Hippocampal formation (tissue), 2 donors: ENCODE measurements around the gene DLGAP4.
"Not testable (repeated sequence)": the region's sequence is repeated elsewhere in the genome, so short reads cannot be mapped to it uniquely, and the experiment has no call there.

Experiments
- DNase-seq, 2 donors: peaks; one replicate each; lab custom pipeline; 2025; lab: John Stamatoyannopoulos, UW

DLGAP4 gene

GRCh38 chr20:36541227-36541767 is 235.2 kb downstream of the DLGAP4 start, which contains the start of gene MYL9:
Gene MYL9, plus strand, starts transcription at chr20:36541519. Its CDS starts 3,366 bp downstream, at chr20:36544885.
- no peak for DNase-seq

- DNase-seq, result no peak
These were observed 235.8 kb downstream of the DLGAP4 start for GRCh38 chr20:36541768-36542488.

GRCh38 chr20:36542516-36543183 is 236.5 kb downstream of the DLGAP4 start:
- no peak for DNase-seq

- DNase-seq, result no peak
These were observed 237.3 kb downstream of the DLGAP4 start for GRCh38 chr20:36543184-36544133.

GRCh38 chr20:36544134-36545018 is 238.2 kb downstream of the DLGAP4 start:
- no peak for DNase-seq

GRCh38 chr20:36546111-36546736 is 240.1 kb downstream of the DLGAP4 start:
- no peak for DNase-seq

- no peak for DNase-seq
These were observed 241.3 kb downstream of the DLGAP4 start for GRCh38 chr20:36547186-36548005.

GRCh38 chr20:36548006-36548315 is 241.8 kb downstream of the DLGAP4 start:
- no peak for DNase-seq

- DNase-seq, result no peak
These were observed 242.8 kb downstream of the DLGAP4 start for GRCh38 chr20:36548704-36549627.

- no peak for DNase-seq
These were observed 243.4 kb downstream of the DLGAP4 start for GRCh38 chr20:36549628-36549941.

GRCh38 chr20:36549942-36550789 is 244.0 kb downstream of the DLGAP4 start:
- no peak for DNase-seq

GRCh38 chr20:36550790-36551299 is 244.7 kb downstream of the DLGAP4 start:
- DNase-seq, result no peak

- no peak for DNase-seq
These were observed 249.1 kb downstream of the DLGAP4 start for GRCh38 chr20:36555248-36555647.

GRCh38 chr20:36562724-36563123 is 256.6 kb downstream of the DLGAP4 start:
- no peak for DNase-seq

GRCh38 chr20:36563374-36563773 is 257.2 kb downstream of the DLGAP4 start:
- no peak for DNase-seq

- not testable (repeated sequence) for DNase-seq
These were observed 258.1 kb downstream of the DLGAP4 start for GRCh38 chr20:36564078-36564725.

- DNase-seq, result not testable (repeated sequence)
These were observed 258.6 kb downstream of the DLGAP4 start for GRCh38 chr20:36564726-36565121.
